COLO829 (cell line): ENCODE measurements around the gene RAE1.

Experiments used
- DNase-seq: peaks from one replicate; pipeline ENCODE4 v3.0.0; 2012; ENCODE audit warnings: low spot score

The RAE1 gene

GRCh38 chr20:57351042-57351783 lies at the start of gene RAE1:
RAE1 (plus strand) TSS chr20:57351255; CDS start chr20:57354039, 2,784 bp downstream.
- DNase-seq = peak; percentile 95

- DNase-seq = no peak
Observed at GRCh38 chr20:57306747-57307146, 44.3 kb upstream of the RAE1 start.

GRCh38 chr20:57308451-57309271 lies 42.4 kb upstream of the RAE1 start:
- no peak for DNase-seq

GRCh38 chr20:57309544-57310115 lies 41.4 kb upstream of the RAE1 start:
- DNase-seq = no peak

- no peak for DNase-seq
Observed at GRCh38 chr20:57310821-57311514, 40.1 kb upstream of the RAE1 start.

GRCh38 chr20:57312138-57312537 lies 38.9 kb upstream of the RAE1 start:
- DNase-seq = no peak

GRCh38 chr20:57313230-57313629 lies 37.8 kb upstream of the RAE1 start:
- no peak for DNase-seq

- no peak for DNase-seq
Observed at GRCh38 chr20:57313951-57314350, 37.1 kb upstream of the RAE1 start.

- no peak for DNase-seq
Observed at GRCh38 chr20:57315083-57315975, 35.7 kb upstream of the RAE1 start.

- no peak for DNase-seq
Observed at GRCh38 chr20:57315976-57316480, 35.0 kb upstream of the RAE1 start.

- DNase-seq = no peak
Observed at GRCh38 chr20:57316795-57317201, 34.3 kb upstream of the RAE1 start.

- no peak for DNase-seq
Observed at GRCh38 chr20:57317316-57317788, 33.7 kb upstream of the RAE1 start.

- DNase-seq = no peak
Observed at GRCh38 chr20:57317789-57318371, 33.2 kb upstream of the RAE1 start.

GRCh38 chr20:57319584-57319983 lies 31.5 kb upstream of the RAE1 start:
- no peak for DNase-seq

- DNase-seq = no peak
Observed at GRCh38 chr20:57320358-57320757, 30.7 kb upstream of the RAE1 start.

- no peak for DNase-seq
Observed at GRCh38 chr20:57321142-57321541, 29.9 kb upstream of the RAE1 start.

GRCh38 chr20:57322476-57322875 lies 28.6 kb upstream of the RAE1 start:
- no peak for DNase-seq

- DNase-seq = peak; percentile 19
Observed at GRCh38 chr20:57323034-57323433, 28.0 kb upstream of the RAE1 start.

GRCh38 chr20:57325632-57326356 lies 25.3 kb upstream of the RAE1 start:
- DNase-seq = no peak
